DND-41 (cell line): ENCODE results near the gene ARL5A.

Experiments
- CTCF ChIP-seq: IDR thresholded peaks from 2 replicates; pipeline ENCODE4 v1.5.1; 2012; ENCODE audit warnings: borderline replicate concordance, low read length, moderate library complexity, mild to moderate bottlenecking; ENCODE audit not compliant: poor library complexity, severe bottlenecking; ENCODE audit errors: extremely low read depth
- EZH2 ChIP-seq: IDR thresholded peaks from 3 replicates; pipeline ENCODE4 v1.6.1; 2012; ENCODE audit warnings: borderline replicate concordance, low read depth, mild to moderate bottlenecking, moderate library complexity, low read length, inconsistent platforms; ENCODE audit not compliant: severe bottlenecking

- TF ChIP-seq EZH2 (no peak), CTCF (no peak)
Measured at GRCh38 chr2:151826737-151827157, 1.5 kb downstream of the ARL5A start.
